Skin of body (tissue), 2 donors: ENCODE data around the gene HEBP2. TPM values are rescaled to one million over a fixed set of nuclear protein-coding genes. Genes with fewer than 3 reads are reported as not detected.
"Not testable (repeated sequence)": the region's sequence is repeated elsewhere in the genome, so short reads cannot be mapped to it uniquely, and the experiment has no call there.

Experiments
- DNase-seq: peaks from one replicate; lab custom pipeline; 2025; lab: John Stamatoyannopoulos, UW
- total RNA-seq: library from RNA; depleted of rRNA; stranded (reverse); fragments of >200 nt; gene quantifications from one replicate; pipeline ENCODE4 v1.2.3, GENCODE V29; 2014

HEBP2 gene
- total RNA-seq, 1 donor from 2014 or later = 12.1 TPM

DNA sequence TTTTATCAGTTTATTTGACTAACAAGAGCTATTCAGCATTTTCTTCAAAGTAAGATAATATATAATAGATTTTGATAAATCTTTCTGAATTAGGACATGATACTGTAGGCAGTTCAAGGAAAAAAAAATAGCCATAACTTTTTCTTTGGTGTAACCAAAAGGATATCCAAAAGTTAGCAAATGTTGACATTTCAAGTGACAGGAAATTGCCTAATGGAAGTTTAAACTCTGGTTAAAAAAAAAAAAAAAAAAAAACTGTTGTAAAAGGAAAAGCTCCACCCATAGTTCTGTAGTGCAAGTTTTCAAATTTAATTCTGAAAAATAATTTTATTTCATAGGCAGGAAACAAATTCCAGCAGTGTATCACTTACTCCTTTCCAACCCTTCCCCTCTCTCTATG is 18.8 kb downstream of the HEBP2 start:
- DNase-seq = no peak

DNA sequence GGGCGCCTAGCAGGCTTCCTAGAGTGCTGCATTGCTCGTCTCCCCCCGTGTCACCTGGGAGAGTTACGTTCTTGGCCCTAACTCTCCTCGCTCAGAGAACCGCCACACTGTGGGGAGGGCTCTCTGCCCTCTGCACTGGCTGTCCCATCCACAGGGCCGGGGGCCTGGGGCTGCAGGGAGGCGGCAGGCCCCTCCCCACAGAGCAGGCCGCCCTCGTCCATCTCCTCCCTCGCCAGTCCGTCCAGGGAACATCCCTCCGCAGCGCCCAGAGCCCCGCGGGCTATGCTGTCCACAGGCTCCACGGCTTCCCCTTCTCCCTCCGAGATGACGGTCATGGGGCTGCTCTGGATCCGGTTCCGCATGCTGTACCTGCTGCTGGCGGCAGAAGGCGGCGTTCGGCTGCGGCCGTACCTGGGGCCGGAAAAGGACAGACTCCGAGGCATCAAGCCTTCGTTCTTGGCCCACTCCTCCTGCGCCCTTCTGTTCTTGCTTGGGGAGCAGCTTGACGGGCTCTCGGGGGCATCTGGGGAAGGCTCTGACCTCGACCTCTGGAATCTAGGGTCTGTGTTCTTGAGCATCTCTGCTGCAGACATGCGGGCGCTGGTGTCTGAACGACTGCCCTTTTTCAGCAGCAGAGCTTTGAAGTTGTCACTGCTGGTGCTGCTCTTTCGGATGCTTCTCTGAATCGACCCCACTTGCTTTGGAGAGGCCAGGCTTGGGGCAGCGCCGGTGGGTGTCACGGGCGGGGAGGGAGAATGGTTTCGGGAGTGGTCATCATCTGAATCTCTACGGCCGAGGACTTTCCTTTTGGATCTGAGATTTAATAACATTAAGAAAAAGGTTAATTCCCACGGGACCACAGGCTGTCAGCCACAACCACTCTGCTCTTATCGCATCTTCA is 20.2 kb downstream of the HEBP2 start:
- no peak for DNase-seq

DNA sequence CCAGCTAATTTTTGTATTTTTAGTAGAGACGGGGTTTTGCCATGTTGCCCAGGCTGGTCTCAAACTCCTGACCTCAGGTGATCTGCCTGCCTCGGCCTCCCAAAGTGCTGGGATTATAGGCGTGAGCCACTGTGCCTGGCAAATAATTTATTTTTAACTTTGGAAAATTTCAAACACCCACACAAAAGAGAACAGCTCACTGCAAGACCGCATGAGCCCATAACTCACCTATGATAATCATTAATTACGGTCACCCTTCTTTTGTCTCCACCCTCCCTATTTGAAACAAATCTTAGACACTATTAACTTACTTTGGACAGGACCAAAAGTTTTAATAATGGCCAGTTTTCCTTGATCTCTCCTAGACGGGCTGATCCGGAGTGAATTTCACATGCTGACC is 21.2 kb downstream of the HEBP2 start:
- DNase-seq = not testable (repeated sequence)

DNA sequence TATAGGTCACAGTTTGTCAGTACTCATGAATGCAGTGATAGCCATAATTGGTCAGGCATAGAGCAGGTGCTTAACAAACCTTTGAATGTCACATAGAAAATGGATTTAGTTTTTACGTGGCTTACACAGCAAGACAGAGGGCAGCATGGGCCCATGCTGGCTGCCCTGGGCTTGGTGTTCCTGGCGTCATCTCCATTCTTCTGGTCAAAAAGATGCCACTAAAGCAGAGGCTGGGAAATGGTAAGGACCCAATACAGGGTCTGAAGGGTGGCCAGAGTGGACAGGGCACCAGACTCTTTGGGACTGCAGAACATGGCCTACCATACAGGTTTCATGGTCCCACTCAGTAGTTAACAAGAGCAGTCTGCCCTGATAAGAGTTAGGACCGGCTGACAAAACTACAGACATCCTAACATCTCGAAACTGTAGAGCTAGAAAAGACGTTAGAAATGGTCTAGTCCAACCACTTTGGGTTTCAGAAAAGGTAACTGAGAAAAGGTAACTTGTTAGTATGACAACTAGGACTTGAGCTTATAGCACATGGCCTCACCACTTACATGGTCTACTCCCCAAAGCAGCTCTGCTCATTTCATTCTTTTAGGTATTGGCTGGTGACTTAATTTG is 22.6 kb downstream of the HEBP2 start:
- DNase-seq = no peak

DNA sequence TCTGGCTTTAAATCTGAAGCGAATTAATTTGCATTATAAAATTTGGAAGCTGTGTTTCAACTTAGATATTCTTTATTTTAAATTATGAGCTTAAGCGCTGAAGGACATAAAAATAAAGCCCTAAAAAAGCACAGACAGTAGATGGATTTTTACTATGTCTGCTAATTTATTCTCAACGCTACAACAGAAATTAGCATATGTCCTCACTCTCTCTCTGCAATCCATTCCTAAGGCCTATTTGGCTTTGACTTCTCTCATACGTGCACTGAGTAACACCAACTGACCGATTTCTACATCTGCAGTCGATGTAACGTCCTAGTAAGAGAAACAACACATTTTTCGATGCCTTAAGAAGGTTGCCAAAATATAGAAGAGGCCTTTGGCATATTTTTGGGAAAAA is 23.7 kb downstream of the HEBP2 start:
- no peak for DNase-seq

DNA sequence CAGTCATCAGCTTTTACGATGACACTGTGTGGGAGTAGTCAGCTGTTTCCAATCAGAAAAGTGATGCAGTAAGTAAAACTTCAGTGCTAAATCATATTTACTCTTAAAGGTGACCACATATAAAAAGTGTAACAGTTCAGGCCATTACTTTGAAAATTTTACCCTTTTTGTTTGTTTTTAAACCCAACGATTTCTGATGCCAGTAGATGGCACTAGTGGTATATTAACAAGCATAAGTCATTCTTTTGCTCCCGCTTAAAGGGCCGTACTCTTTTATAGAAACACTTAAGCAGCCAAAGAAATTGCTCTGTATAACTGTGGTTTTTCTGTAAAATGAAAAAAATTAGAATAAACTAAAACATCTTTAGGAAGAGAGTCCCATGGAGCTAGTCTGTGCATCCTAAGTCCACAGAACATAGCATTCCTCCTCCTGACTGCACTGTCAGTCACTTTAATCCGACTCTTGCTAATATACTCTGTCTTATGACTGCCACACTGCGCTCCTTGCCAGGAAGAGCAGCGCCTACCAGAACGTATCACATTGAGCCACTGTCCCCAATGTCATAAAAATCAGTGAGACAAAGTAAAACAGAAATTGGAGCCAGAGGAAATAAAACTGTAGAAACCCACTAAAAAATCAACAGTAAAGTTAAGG is 25.0 kb downstream of the HEBP2 start:
- DNase-seq = peak; percentile 45

DNA sequence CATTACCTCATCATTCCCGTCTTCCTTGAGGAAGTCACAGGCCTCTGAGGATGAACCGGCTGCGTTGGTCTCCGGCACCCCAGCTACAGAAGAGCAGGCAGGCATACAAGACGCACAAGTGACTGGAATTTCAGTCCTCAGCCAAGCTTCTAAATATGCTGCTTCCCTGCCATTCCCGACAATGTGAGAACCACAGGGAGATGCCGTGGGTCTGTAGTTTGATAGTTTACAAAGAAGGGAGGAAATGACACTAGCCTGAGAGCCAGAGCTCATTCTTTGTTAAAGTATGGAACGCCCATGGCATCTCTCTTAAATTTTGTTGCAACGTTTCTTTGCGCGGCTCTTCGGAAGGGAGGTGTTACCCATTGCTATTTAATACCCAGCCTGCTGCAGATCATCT is 25.7 kb downstream of the HEBP2 start:
- DNase-seq = no peak

DNA sequence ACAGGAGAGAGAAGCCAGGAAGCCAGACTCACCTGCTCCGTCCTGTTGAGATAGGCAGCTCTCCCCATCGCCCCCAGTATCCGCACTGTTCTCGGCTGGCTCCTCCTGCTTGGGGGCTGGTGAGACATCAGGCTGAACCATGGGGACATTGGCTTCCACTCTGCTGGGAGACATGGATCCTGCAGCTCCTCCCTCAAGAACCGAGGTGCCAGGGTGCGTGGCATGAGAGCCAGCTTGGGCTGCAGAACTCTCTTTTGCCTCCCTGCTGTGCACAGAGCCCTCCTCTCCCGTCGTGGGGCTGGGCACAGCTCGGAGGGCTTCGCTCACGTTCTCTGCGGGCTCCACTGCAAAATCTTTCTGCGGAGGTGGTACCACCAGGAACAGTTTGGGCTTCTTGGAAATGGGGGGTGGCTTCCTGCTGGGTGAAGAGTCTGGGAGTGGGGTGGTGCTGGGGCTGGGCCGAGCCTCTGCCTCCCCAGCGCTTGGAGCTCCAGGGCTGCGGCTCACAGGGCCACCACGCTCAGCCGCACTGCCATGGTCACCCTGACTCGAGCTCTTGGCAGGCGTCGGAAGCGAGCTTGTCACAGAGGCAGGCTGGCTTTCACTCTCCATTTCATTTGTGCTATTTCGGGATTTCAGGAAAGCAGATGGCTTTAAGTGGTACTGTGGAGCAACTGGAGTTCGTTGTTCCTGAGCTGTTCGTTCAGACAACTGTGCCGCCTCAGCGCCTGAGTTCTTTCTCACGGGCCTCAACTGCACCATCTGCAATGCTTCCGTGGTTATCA is 26.5 kb downstream of the HEBP2 start:
- DNase-seq = peak; percentile 2

DNA sequence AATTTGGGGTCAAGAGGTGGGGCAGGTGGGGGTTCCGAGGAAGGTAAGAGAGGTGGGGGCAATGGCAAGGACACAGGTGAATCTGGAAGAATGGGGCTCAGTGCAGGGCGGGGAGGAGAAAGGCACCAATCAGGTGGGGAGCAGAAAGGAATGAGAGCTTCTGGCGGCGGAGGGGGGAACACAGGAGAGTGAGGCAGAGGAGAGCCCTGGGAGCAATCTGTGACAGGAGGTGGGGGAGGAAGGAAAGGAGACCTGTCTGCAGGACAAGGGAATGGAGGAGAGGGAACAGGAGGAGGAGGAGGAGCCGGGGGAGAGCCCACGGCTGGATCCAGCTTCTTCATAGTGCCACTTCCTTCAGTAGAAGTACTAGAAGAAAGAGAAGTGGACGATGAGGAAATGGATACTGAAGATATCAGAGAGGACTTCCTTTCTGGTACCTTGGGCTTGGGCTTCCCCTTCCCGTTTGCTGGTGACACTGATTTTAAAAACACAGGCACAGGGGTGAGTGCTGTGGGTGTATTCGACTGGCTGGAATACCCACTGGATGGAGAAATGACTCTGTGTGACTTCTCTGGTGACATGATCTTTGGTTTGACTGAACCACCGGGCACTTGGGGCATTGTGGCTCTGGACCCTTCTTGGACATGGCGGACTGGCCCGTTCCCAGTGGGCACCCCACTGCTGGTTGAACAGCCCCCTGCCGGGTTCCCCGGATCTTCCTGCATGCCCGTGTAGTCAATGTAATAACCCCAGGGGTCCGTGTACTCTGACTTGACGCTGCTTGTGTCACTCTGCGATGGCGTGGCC is 27.4 kb downstream of the HEBP2 start:
- no peak for DNase-seq

DNA sequence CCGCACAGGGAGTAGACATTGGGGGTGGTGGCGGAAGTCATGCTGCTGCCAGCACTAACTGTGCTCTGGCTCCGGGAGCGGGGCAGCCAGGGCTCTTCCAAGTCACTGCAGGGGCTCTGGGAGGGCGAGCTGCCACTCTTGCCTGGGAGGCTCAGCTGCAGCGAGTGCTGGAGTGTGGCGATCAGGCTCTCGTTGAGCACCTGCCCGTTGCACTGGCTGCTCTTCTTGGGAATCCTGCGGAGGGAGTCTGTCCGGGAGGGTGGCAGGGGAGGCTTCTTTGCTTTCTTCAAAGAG is 28.0 kb downstream of the HEBP2 start:
- no peak for DNase-seq

DNA sequence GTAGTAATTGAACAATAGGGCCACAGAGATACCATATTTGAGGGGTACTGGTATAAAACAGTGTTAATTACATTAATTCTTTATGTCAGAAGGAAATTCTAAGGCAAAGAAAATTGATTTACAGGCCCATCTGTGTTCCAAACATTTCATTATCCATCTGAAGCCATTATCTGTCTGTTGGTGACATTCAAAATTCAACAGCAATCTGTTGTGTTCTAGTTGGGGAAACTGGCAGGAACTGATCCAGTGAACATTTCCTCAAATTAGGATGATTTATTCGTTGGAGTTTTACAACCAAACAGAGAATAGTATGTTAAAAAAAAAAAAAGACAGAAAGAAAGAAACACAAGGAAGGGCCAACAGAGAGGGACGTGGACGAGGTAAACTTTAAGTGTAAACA is 30.1 kb downstream of the HEBP2 start:
- DNase-seq = no peak

DNA sequence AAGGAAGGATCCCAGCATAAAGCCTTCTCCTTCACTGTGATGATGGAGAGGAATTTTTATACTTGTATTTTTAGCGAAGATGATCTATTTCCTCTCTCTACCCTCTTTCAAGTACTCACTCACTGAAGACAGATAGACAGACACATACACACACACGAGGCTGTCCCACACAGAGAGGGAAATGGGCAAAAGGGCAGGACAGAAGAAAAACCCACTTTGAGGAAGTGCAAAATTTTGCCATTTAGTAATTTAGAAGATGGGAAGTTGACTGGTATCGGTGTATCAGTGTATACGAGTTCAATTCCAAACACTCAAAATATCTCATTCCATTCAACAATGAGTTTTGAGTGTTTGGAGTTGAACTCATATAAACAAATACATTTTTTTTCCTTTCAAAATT is 30.9 kb downstream of the HEBP2 start:
- no peak for DNase-seq

DNA sequence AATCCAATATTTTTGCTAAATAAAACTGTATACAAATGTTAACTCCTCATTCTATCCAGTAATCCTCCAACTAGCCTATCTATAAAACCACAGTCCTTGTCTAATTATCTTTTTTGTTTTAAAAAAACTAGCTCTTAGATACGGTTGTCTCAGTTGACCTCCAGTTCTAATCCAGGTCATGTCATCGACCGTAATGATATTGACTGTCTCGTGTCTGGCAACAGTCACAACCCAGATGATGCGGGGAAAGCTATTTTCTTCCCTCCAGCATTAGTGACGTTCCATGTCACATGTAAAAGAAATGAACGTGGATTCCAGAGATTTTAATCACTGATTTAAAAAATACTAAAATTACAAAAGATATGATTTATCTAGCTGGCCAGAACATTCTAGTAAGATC is 35.5 kb downstream of the HEBP2 start:
- DNase-seq = no peak

DNA sequence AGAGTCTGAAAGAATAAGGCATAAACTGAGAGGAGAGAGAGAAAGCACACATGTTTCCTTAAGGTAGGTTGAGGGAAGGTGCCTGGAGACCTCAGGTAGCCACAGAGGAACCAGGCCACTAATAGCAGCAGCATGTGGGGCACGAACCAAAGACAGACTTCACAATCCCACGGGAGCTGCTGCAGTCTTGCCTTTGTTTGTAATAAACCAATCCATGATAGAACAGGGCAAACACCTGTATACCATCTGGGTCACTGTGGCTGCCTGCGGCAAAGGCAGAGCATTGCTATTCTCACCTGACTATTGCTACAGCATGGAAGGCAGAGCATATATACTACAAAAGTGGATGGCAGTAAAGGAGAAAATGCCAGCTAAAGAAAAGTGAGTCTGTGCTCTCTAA is 36.3 kb downstream of the HEBP2 start:
- DNase-seq = no peak

DNA sequence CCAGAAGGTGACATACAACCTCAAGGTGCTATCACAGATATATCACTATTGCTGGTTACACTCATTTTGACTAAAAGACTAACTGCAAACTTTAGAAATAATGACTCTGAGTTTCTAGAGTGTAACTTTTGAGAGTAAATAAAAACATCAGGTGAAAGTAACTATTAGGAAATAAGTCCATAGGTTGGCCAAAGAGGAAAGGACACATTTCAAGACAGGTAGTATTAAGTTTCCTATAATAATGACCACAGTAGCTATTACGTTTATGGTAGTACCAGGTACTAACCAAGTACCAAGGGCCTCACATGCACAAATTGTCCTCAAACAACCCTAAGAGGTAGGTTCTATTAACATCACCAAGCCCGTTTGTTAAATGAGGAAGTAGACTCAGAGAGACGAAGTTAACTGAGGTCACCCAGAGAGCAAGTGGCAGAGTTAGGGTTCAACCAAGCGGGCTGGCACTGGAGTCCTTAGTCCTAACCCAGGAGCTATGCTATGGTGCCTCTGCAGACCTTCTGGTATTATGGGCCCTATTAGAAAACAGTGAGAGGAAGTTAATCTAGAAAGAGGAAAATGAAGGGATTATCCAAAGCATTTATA is 36.8 kb downstream of the HEBP2 start:
- DNase-seq = no peak

DNA sequence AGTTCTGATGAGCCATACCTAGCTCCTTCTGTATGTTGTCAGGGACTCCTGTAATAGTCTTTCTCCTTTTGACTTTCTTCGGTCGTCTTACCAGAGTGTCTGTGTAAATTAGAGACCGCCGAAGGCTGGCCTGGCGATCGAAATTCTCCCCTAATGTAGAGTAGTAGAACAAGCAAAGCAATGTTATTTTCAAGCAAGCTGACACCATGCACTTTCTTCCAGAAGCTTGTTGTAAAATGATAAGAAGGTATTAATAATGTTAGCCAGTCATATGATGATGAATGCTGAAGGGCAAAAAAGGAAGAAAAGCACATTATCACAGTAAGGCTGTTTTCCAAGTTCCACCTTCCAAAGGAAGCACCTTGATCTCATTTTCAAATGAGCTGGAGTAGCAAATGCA is 37.9 kb downstream of the HEBP2 start:
- no peak for DNase-seq

DNA sequence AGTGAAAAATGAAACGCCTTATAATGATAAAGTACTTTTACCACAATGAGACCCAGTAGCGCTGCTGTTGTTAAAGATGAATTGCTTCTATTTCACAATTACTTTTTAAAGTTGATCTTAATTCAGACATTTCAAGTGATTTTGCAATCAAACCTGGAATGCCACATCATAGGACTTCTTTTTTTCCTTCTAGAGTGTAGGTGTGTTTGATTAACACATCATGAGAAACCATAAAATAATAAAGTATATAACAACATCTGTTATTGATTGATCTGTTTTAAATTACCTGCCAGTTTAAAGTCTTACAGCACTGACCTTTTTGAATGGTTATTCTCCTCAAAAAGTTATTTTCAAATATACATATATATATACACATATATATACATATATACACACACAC is 38.6 kb downstream of the HEBP2 start:
- no peak for DNase-seq

DNA sequence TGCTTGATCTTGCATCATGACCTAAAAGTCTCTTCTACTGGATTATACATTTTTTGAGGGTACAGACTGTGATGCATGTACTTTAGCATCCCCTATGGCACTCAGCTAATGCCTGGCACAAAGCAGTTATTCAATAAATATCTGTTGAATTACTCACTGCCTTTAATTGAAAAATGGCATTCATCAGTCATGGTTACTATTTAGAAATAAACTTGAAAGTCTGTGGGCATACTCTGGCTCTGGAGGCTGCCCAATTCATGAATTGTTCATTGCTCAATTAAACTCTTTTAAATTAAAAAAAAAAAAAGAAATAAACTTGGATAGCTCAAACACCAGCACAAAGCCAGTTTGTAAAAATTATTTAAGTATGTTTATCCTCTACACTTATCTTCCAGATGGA is 40.0 kb downstream of the HEBP2 start:
- DNase-seq = no peak

DNA sequence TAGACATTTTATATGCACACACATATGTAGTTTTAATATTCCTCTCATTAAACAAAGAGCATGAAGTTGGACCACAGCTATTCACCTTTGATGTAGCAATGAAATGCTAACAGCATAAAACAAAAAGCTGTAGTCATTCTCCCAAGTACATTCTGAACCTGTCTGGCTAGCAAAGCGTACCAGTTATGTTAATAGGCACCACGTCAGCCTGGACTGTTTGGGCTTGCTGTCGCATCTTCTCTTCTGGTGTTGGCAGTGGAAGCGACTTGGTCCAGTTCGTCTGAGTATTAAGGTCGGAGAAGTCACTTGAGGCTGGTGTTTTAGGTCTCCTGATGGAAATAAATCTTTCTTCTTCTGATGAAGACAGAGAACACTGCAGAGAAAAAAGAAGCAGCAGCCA is 42.8 kb downstream of the HEBP2 start:
- DNase-seq = no peak

DNA sequence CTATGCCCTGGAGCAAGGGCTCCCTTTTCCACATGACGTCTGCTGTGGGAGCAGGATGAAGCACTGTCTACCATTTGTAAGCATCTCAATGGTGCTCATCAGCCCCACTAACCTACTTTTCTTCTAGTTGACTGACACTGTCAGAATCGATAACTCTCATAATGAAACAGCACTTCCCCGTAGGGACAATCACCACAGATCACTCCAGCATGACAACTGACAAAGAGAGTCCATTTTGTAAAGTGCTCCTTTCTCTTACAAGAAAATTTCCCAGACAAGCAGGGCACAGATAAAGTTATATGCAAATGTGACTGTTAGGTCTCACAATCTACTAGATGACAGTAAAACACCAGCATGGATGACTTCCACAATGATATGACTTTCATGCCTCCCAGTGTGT is 46.4 kb downstream of the HEBP2 start:
- no peak for DNase-seq

DNA sequence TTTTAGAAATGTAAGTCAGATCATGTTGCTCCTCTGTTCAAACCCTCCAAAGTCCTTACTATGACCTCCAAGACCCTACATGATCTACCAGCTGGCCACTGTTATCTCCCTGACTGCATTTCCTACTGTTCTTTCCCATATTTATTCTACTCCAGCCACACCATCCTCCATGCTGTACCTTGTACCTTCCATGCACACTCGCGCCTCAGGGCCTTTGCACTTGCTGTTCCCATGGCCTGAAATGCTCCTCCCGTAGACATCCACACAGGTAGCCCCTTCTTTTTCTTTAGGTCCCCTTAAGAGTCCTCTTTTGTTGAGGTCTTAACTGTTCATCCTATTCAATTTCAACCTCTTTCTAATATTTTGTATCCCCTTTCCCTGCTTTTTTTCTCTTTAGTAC is 47.0 kb downstream of the HEBP2 start:
- DNase-seq = no peak
